ENCODE measurements around the gene MX2.

Gene MX2

DNA sequence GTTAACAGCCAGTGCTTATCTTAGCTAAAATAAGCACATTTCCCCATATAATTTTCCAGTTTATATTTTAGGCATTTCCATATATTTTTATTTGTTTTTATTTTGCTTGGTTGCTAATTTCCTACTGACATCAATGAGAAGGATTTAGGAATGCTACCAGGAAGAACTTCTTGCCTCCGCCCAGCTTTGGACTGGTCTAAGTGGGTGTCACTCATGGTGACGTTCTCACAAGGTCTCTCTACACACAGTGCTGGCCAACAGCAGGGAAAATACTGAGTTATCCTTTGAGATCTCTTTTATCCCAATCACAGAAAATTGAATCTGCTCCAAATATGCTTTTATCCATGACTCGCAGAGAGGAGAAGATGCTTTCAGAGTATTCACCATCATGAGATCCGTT, 77.4 kb downstream of the MX2 start:
- no peak for TF ChIP-seq ZBTB8A (tag by site-specific recombination; IDR thresholded peaks at IDR 0.05)
- Histone ChIP-seq H3K4me1 (ENCODE audit: control insufficient read depth, insufficient read depth, low read length) (no peaks in the 10 kb centered on the region), H3K27ac (ENCODE audit: extremely low read depth, low read depth, low read length) (no peak overlapping the region), H3K36me3 (ENCODE audit: control insufficient read depth in 2 of 2, insufficient read depth in 1 of 2, low read length in 2 of 2) (peaks cover 0 to 6% of the 10 kb centered on the region in 2 experiments; a peak in 1 of 3 replicates), H3K4me3 (ENCODE audit: low read depth, low read length) (no peak overlapping the region), H3K9me3 (ENCODE audit: control insufficient read depth, insufficient read depth, low read depth, low read length) (no peaks in the 10 kb centered on the region)
- ChIA-PET POLR2A (no interaction called here), CTCF (no interaction called here)

DNA sequence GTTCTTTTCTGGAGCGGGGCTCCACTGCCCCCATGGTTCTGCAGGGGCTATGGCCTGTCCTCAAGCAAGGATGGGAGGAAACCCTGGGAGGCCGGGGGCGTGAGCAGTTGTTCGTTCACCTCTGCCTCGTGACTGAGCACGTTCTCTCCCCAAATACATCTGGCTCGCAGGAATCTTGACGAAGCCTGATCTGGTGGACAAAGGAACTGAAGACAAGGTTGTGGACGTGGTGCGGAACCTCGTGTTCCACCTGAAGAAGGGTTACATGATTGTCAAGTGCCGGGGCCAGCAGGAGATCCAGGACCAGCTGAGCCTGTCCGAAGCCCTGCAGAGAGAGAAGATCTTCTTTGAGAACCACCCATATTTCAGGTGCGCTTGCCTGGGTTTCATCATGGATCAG, 79.7 kb downstream of the MX2 start:
- ChIA-PET CTCF (interaction anchor here (0.5 kb wide), 1 partner anchor 164 kb away, joined by 3 read pairs; no protein-coding TSS in a partner anchor), POLR2A (no interaction called here)
- no peaks in the 10 kb centered on the region for H3K4me1 ChIP-seq (ENCODE audit: control insufficient read depth, insufficient read depth, low read length)
- TF ChIP-seq ZNF510 (tag by site-specific recombination; IDR thresholded peaks at IDR 0.05; ENCODE audit: insufficient replicate concordance) (no peak), ZNF660 (tag by site-specific recombination; IDR thresholded peaks at IDR 0.05) (no peak), ZFP37 (tag by site-specific recombination; IDR thresholded peaks at IDR 0.05) (no peak)
- H3K36me3 ChIP-seq (ENCODE audit: control insufficient read depth in 2 of 2, insufficient read depth in 1 of 2, low read length in 2 of 2), result peaks cover 0 to 1% of the 10 kb centered on the region in 2 experiments; a peak in 1 of 3 replicates
- no peak overlapping the region for H3K27ac ChIP-seq (ENCODE audit: extremely low read depth, low read depth, low read length)
- H3K4me3 ChIP-seq (ENCODE audit: low read depth, low read length), result no peak overlapping the region
- H3K9me3 ChIP-seq (ENCODE audit: control insufficient read depth, insufficient read depth, low read depth, low read length), result no peaks in the 10 kb centered on the region

DNA sequence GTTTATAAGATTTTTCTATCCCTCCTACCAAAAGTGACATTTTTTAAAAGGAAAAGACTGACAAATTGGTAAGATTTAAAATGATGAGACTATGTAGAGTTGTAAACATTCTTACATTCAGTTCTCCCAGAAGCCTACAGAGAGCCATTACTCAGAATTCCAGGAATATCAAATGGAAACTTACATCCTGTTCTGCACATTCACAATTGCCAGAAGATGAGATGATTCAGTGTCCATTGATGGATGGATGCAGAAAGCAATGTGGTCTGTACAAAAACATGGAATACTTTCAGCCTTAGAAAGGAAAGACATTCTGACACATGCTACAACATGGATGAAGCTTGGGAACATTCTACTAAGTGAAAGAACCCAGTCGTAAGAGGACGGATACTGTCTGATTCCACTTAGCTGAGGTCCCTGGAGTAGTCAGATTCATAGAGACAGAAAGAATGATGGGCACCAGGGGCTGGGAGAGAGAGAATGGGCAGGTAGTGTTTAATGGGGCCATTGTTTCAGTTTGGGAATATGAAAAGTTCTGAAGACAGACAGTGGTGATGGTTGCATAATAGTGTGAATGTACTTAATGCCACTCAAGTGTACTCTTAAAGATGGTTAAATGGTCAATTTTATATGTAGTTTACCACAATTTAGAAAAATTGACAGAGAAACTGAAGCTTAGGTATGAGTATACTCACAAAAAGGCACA, 80.8 kb downstream of the MX2 start:
- Histone ChIP-seq H3K9me3 (ENCODE audit: control insufficient read depth, insufficient read depth, low read depth, low read length) (no peaks in the 10 kb centered on the region), H3K4me1 (ENCODE audit: control insufficient read depth, insufficient read depth, low read length) (no peaks in the 10 kb centered on the region), H3K4me3 (ENCODE audit: low read depth, low read length) (no peak overlapping the region), H3K27ac (ENCODE audit: extremely low read depth, low read depth, low read length) (no peak overlapping the region), H3K36me3 (ENCODE audit: control insufficient read depth in 2 of 2, insufficient read depth in 1 of 2, low read length in 2 of 2) (no peaks in the 10 kb centered on the region)
- POLR2A ChIA-PET, result interaction anchor here (0.7 kb wide), 1 partner anchor 307 kb away, joined by 3 read pairs; no protein-coding TSS in a partner anchor
- CTCF ChIA-PET, result interaction anchor here (0.7 kb wide), 1 partner anchor 129 kb away, joined by 3 read pairs; no protein-coding TSS in a partner anchor
- TF ChIP-seq ZBTB7A (tag by site-specific recombination; IDR thresholded peaks at IDR 0.05; ENCODE audit: low read depth) (no peak), ZNF658 (tag by site-specific recombination; IDR thresholded peaks at IDR 0.05) (no peak), ZNF354C (tag by site-specific recombination; IDR thresholded peaks at IDR 0.05; ENCODE audit: borderline replicate concordance, low read depth) (no peak), KLF16 (tag by site-specific recombination; IDR thresholded peaks at IDR 0.05) (no peak), ZNF221 (tag by site-specific recombination; IDR thresholded peaks at IDR 0.05; ENCODE audit: borderline replicate concordance) (no peak), ZNF394 (tag by site-specific recombination; IDR thresholded peaks at IDR 0.05; ENCODE audit: borderline replicate concordance) (no peak), ZFP69B (tag by site-specific recombination; IDR thresholded peaks at IDR 0.05) (no peak), ZNF184 (tag by site-specific recombination; IDR thresholded peaks at IDR 0.05) (no peak), BCL11B (tag by site-specific recombination; IDR thresholded peaks at IDR 0.05; ENCODE audit: low read depth) (no peak)

GRCh38 chr21:41443562-41443961, 81.7 kb downstream of the MX2 start:
- no peak overlapping the region for H3K4me3 ChIP-seq (ENCODE audit: low read depth, low read length)
- no peak for TF ChIP-seq ZNF571 (tag by site-specific recombination; IDR thresholded peaks at IDR 0.05)
- no peaks in the 10 kb centered on the region for H3K36me3 ChIP-seq (ENCODE audit: control insufficient read depth in 2 of 2, insufficient read depth in 1 of 2, low read length in 2 of 2)
- no peak overlapping the region for H3K27ac ChIP-seq (ENCODE audit: extremely low read depth, low read depth, low read length)
- ChIA-PET CTCF (interaction anchor here (0.7 kb wide), 2 partner anchors 128 to 309 kb away, joined by 3 read pairs; no protein-coding TSS in a partner anchor), POLR2A (no interaction called here)
- H3K9me3 ChIP-seq (ENCODE audit: control insufficient read depth, insufficient read depth, low read depth, low read length), result no peaks in the 10 kb centered on the region
- no peaks in the 10 kb centered on the region for H3K4me1 ChIP-seq (ENCODE audit: control insufficient read depth, insufficient read depth, low read length)

GRCh38 chr21:41444703-41445464, 83.1 kb downstream of the MX2 start:
- no peaks in the 10 kb centered on the region for H3K9me3 ChIP-seq (ENCODE audit: control insufficient read depth, insufficient read depth, low read depth, low read length)
- ChIA-PET CTCF (no interaction called here), POLR2A (no interaction called here)
- H3K27ac ChIP-seq (ENCODE audit: extremely low read depth, low read depth, low read length), result no peak overlapping the region
- no peaks in the 10 kb centered on the region for H3K36me3 ChIP-seq (ENCODE audit: control insufficient read depth in 2 of 2, insufficient read depth in 1 of 2, low read length in 2 of 2)
- no peak overlapping the region for H3K4me3 ChIP-seq (ENCODE audit: low read depth, low read length)
- H3K4me1 ChIP-seq (ENCODE audit: control insufficient read depth, insufficient read depth, low read length), result no peaks in the 10 kb centered on the region
- no peak for TF ChIP-seq ZFP37 (tag by site-specific recombination; IDR thresholded peaks at IDR 0.05)
- TF ChIP-seq, protein P1, sequence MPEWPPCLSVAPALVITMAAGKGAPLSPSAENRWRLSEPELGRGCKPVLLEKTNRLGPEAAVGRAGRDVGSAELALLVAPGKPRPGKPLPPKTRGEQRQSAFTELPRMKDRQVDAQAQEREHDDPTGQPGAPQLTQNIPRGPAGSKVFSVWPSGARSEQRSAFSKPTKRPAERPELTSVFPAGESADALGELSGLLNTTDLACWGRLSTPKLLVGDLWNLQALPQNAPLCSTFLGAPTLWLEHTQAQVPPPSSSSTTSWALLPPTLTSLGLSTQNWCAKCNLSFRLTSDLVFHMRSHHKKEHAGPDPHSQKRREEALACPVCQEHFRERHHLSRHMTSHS (tag by site-specific recombination; IDR thresholded peaks at IDR 0.05), result no peak
- TF ChIP-seq KLF1 (tag by site-specific recombination; IDR thresholded peaks at IDR 0.05), result no peak
- TF ChIP-seq ZNF350 (tag by site-specific recombination; IDR thresholded peaks at IDR 0.05), result no peak
- TF ChIP-seq GLI2 (tag by site-specific recombination; IDR thresholded peaks at IDR 0.05; ENCODE audit: borderline replicate concordance, low read depth), result no peak
- TF ChIP-seq ZFP69B (tag by site-specific recombination; IDR thresholded peaks at IDR 0.05), result no peak
- no peak for TF ChIP-seq ZBTB1 (tag by site-specific recombination; IDR thresholded peaks at IDR 0.05)
- TF ChIP-seq ZNF48 (tag by site-specific recombination; IDR thresholded peaks at IDR 0.05), result no peak
- TF ChIP-seq ZNF24 (tag by site-specific recombination; IDR thresholded peaks at IDR 0.05), result no peak
